ENCODE results near the gene YKT6. TPM values are rescaled to one million over a fixed set of nuclear protein-coding genes. Genes with fewer than 3 reads are reported as not detected.

The YKT6 gene
- total RNA-seq, 1 experiment from 2014 or later = 96.2 TPM

- in situ Hi-C loops (cut with HindIII; ENCODE audit: low sequenced_read_pairs) = no loop called here
- DNase-seq (ENCODE audit: low spot score) = no peak
Observed at GRCh38 chr7:44213206-44213876, 12.6 kb downstream of the YKT6 start.

GRCh38 chr7:44213877-44214388 lies 13.2 kb downstream of the YKT6 start:
- in situ Hi-C loops (cut with HindIII; ENCODE audit: low sequenced_read_pairs) = no loop called here
- no peak for DNase-seq (ENCODE audit: low spot score)

DNA sequence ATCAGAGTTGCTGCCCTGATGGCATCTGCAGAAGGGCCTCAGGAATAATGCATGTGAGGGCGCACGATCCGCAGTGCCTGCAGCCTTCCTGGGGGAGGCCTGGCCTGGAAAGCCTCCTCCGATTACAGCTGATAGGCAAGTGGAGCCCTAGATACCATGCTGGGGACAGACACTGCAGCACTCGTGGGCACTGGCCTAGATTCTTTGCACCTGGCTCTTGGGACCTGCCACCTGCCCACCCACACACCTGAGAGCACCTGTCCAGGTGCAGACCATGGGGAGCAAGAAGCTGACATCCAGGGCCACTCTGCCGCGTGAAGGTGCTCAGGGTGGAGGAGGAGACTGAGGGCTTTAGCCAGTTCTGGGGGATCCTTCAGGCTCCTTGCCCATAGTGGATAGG lies 14.8 kb downstream of the YKT6 start:
- in situ Hi-C loops (cut with HindIII; ENCODE audit: low sequenced_read_pairs) = no loop called here
- no peak for DNase-seq (ENCODE audit: low spot score)

- in situ Hi-C loops (cut with HindIII; ENCODE audit: low sequenced_read_pairs) = no loop called here
- no peak for DNase-seq (ENCODE audit: low spot score)
Observed at GRCh38 chr7:44216019-44216418, 15.2 kb downstream of the YKT6 start.

DNA sequence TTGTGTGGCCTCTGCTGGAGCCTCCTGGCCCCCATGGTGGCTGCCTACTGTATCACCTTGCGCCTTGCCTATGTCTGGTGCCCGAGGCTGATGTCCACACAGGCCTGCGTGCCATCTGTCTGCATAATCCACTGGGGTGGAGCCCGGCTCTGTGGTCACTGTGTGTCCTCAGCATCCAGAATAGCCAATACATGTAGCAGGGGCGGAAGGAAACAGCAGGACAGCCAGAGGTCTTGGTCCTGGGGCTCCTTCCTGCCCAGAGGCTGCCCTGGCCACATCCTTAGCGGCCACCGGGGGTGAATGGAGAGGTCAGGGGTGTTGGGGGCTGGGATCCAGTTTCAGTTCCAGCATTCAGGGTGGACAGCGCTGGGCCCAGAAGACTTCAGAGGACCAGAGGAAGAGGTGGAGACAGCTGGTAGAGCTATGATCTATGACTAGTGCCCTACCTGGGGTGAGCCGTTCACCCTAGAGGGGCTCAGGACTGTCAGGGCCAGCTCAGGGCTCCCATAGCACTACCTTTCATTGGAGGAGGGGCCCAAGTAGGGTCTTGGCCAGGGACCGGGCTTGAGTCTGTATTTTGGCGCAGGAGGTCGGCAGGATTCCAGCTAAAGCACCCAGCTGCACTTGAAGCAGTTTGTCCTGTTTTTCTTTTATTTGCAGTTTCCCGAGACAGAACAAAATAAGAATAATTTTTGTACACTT lies 15.9 kb downstream of the YKT6 start:
- in situ Hi-C loops (cut with HindIII; ENCODE audit: low sequenced_read_pairs) = no loop called here

DNA sequence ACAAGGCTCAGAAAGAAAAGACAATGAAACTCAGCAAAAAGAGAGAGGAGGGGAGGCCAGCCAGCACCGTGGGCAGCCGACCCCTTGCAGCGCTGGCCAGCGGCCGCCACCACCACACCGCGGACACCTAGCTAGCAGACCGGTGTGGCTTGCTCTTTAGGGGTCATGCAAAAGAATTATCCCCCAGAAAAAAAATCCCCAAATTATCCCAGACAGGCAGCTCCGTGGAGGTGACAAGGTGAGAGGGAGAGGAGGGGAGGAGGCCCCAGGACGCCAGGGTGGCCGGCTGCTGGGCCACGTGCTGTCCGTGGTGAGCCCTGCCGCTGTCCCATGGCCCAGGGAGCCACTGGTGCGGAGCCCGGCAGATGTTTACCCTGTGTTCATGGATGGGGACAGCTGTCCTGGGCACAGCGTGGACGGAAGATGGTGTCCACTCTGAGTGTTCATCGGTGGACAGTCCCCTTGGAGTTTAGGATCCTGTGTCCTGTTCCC lies 16.5 kb downstream of the YKT6 start:
- in situ Hi-C loops (cut with HindIII; ENCODE audit: low sequenced_read_pairs) = no loop called here

More for the DNA sequence above, 15.9 kb downstream of the YKT6 start:
- peak; percentile 86 for DNase-seq (ENCODE audit: low spot score)

GRCh38 chr7:44217852-44218402 lies 17.1 kb downstream of the YKT6 start:
- in situ Hi-C loops (cut with HindIII; ENCODE audit: low sequenced_read_pairs) = no loop called here
- DNase-seq (ENCODE audit: low spot score) = no peak

More for the DNA sequence above, 16.5 kb downstream of the YKT6 start:
- DNase-seq (ENCODE audit: low spot score) = no peak

GRCh38 chr7:44218418-44219201 lies 17.8 kb downstream of the YKT6 start:
- in situ Hi-C loops (cut with HindIII; ENCODE audit: low sequenced_read_pairs) = no loop called here
- DNase-seq (ENCODE audit: low spot score) = no peak

DNA sequence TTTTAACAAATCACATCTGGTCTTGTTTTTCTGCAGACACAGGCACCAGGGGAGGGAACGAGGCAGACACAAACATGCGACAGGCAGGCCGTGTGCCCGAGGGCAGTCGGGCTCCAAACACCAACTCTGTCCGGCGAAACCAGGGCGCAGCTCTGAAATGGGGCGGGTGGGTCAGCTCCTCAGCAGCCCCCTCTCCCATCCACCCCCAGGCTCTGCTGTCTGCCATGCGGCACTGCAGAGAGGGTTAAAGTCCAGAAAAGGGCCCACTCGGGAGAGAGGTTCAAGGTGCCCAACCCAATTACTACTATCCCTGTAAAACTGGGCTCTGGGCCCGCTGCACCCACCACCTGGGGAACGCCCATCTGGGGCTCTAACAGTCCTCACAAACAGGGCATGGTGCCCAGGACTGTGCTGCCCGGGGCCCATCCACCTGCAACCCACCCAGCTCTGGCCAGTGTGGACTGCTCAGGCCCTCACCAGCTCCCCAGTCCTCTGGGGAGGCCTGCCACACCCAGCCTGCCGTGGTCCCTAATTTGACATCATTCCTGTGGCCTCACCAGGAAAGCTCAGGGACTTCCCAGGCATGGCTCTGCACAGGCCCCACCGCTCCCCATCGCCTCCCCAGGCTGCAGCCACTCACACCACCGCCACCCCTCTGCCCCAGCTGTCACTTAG lies 18.7 kb downstream of the YKT6 start:
- in situ Hi-C loops (cut with HindIII; ENCODE audit: low sequenced_read_pairs) = no loop called here
- no peak for DNase-seq (ENCODE audit: low spot score)

GRCh38 chr7:44220046-44220357 lies 19.2 kb downstream of the YKT6 start:
- DNase-seq (ENCODE audit: low spot score) = no peak
- in situ Hi-C loops (cut with HindIII; ENCODE audit: low sequenced_read_pairs) = no loop called here

GRCh38 chr7:44220358-44221112 lies 19.8 kb downstream of the YKT6 start:
- DNase-seq (ENCODE audit: low spot score) = no peak
- in situ Hi-C loops (cut with HindIII; ENCODE audit: low sequenced_read_pairs) = no loop called here

DNA sequence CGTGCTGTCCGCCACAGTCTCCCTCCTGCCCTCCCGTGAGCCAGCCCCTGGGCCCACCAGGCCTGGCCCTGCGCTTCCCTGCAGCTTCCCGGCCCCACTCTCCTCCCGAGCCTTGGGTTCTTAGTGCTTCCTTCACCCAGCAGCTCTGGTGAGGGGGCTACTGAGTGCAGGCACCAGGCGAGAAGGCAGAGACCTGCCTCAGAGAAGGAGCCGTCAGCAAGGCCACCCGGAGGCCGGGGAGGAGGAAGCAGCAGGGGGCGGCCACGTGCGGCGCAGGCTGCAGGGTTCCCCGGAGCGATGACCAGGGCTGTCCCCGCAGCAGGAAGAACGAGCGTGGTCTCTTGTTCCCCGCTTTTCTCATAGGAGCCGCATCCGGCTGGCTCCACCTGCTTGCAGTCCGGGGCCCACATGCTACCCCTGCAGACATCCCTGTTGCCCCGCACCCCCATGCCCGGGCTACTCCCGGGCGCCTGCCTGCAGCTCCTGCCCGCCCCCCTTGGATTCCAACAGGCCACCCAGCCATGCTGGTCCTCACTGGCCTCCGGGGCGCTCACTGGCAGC lies 20.5 kb downstream of the YKT6 start:
- in situ Hi-C loops (cut with HindIII; ENCODE audit: low sequenced_read_pairs) = no loop called here
- no peak for DNase-seq (ENCODE audit: low spot score)

- in situ Hi-C loops (cut with HindIII; ENCODE audit: low sequenced_read_pairs) = no loop called here
- no peak for DNase-seq (ENCODE audit: low spot score)
Observed at GRCh38 chr7:44222074-44222473, 21.3 kb downstream of the YKT6 start.

- DNase-seq (ENCODE audit: low spot score) = no peak
- in situ Hi-C loops (cut with HindIII; ENCODE audit: low sequenced_read_pairs) = no loop called here
Observed at GRCh38 chr7:44222776-44223261, 22.0 kb downstream of the YKT6 start.

DNA sequence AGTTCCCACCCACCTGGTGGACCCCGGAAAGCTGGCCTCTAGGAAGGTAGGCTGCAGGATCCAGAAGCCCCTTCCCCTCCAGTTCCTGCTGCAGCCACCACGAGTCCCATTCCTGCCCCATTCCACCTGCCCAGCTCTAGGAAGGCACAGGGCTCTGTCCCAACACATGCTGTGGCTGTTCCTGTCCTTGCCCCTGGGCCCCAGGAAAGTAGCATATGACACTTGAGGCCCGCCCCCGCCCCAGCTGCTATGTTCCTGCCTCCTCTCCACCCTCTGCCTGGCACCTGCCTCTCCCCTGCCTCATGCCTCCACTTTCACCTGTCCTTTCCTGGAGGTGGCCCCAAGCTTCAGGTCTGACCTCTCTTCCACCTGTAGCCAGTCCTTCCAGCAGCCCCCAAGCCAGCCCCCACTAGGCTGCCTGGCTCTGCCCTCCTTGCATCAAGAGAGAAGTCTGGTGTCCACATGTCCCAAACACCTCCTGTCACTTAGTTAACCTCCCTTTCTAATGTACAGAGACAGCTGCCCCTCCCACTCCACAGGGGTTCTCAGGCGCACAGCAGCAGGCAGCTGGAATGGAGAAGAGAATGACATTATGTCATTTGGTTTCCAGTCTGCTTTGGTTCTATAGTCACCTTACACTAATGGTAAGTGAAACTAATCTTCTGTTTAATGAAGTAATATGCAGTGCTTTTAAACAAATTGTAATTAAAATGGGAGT lies 22.7 kb downstream of the YKT6 start:
- DNase-seq (ENCODE audit: low spot score) = no peak
- in situ Hi-C loops (cut with HindIII; ENCODE audit: low sequenced_read_pairs) = no loop called here

DNA sequence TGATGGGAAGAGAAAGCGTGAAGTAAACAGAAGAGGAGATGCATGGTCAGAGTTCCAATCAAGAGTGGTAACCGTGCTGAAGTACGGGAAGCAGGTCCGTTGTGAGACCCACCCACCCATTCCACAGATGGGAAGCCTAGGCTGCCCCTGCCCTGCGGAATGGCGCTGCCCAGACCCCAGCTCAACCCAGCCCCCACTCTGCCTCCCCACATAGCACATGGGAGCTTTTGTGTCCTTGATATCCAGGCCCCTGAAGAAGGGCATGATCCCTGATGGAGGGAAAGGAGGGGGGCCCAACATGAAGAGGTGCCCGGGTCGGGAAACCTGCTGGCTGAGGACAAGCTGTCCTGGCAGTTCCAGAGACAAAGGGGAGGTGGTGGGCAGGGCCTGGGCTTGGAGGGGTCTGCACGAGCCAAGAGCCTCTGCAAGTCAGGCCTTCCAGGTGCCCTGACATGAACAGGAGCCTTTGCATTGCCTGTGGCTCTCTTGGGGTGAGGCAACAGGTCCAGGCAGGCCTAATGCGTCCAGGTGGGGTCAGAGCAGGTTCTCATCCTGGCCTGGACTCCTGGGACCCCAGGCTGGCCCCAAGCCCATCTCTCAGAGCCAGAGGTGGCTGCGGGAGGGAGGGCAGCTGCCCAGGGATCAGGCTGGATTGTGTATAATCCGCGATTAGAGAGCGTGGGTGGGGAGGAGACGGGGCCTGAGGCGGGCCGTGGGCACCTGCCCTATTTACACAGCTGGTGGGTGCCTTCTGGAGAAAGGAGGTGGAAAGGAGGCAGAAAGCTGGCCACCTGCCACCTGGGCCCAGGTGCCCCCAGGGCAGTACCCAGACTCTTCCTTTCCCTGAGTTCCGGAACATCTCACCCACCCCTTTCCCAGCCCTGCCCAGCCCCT lies 23.5 kb downstream of the YKT6 start:
- no peak for DNase-seq (ENCODE audit: low spot score)
- in situ Hi-C loops (cut with HindIII; ENCODE audit: low sequenced_read_pairs) = no loop called here
